LoVo (cell line): Measurements from ENCODE around the gene PRKCE.

Experiments used
- DNase-seq: peaks from one replicate; pipeline ENCODE4 v3.0.0-alpha.2; 2016; ENCODE audit warnings: low spot score

Gene PRKCE

GRCh38 chr2:45755585-45756335 lies 104.3 kb downstream of the PRKCE start:
- DNase-seq: peak; percentile 15

DNA sequence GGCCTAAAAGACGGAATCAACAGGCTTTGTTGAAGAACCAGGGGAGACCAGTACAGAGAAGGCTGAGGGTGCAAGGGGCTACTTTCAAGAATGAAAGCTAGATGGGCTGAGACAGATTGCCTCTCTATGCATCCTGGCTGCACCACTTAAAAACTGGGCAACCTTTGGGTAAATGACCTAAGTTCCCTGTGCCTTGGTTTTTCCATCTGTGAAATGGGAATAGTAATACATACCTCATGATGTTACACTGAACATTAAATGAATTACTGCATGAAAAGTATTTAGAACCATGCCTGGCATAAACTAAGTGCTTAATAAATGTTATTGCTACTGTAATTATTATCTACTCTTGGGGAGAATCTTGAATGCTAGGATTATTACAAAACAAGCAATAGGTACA lies 106.5 kb downstream of the PRKCE start:
- no peak for DNase-seq

DNA sequence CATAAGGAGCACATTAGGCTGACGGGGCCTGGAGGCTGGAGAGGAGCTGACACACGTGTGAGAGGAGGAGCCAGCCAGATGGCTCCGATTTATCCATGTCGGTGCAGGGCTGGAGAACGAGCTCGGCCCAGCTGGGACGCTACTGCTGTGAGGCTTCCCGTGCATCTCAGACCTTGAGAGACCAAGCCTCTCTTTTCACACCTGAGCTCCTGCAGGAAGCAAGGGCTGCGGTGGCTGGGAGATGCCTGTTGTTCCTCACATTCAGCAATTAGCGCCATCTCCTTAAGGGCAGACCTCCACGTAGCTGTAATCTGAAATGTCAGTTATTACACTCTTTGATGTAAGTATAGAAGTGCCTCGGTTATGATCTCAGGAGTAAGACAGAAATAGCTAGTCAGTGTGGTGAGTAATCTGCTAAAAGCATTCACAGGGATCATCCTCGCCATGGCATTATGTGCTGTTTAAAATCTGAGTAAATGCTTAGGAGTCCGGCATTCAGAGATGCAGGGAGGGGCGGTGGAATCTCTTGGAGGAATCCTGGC lies 107.9 kb downstream of the PRKCE start:
- no peak for DNase-seq

DNA sequence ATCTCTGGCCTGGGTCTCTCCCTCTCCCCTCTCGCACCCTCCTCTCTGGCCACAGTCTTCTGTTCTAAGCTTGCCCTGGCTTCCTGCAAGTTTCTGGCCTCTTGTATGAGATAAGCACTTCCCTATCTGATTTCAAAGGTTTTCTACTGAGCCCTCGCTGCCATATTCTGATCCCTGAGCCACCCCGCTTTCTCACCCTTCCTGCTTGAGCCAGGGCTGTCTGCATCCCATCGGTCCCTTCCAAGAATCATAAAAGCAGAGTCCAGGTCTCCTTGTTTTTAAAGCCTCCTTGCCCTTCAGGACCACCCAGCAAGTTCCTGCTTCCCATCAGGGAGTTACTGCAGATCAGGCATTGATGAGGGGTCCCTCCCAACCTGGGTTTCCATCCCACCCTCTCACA lies 110.2 kb downstream of the PRKCE start:
- no peak for DNase-seq

- no peak for DNase-seq
These were observed 111.8 kb downstream of the PRKCE start for GRCh38 chr2:45763255-45763654.

GRCh38 chr2:45763797-45764196 lies 112.3 kb downstream of the PRKCE start:
- no peak for DNase-seq

GRCh38 chr2:45765007-45765727 lies 113.7 kb downstream of the PRKCE start:
- no peak for DNase-seq

DNA sequence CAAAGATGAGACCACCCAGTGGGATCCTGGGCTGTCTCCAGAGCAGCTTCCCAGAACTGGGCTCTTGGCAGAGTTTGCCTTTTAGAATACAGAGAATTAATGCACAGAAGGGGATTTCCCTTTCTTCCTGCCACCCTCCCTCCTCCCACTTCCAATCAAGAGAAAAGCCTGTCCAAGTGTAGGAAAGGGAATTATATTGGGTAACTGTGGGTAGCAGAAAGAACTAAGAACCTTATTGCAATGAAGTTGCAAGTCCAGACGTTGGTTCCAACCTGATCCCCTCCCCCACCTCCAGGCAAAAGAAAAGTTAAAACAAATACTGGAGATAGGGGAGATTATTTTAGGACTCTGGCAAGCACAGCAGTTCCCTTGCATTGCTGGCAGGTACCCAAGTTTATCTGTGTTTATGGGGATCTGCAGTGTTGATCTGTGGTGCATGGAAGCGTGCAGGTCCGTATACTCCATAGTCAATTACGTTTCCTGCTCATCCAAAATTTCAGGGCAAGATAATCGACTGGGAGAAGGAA lies 114.3 kb downstream of the PRKCE start:
- DNase-seq: no peak

GRCh38 chr2:45768208-45768607 lies 116.7 kb downstream of the PRKCE start:
- DNase-seq: no peak

GRCh38 chr2:45769056-45769455 lies 117.6 kb downstream of the PRKCE start:
- no peak for DNase-seq

DNA sequence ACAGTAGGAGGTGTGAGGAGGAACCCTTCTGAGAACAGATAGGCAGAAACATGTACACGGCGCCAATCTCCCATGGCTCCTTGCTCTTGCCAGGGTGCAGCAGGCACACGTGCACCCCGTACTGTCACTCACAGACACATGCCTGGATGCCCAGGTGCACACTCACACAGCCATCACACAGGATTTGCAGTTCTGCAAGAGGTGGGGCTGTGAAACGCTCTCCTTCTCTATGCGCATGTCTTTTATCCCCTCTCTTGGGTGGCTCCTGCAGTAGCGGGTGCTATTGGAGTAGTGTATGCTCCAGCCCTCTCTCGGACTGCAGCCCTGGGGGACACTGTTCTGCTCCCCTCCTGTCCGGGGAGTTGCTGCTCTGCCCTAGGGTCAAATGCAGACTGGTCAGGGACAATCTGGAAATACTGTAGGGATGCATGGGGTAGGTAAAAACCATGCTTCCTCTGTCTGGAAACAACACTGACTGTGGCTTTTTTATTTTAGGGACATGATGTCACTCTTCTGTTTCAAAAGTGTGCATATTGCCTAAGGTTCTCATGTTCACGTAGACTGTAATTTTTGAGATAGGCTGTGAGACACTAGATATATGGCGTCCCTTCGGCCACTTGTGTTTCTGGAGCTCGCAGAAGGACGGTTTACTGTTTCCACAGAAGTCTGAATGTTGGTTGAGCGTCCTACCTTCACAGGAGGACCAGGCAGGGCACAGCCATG lies 118.5 kb downstream of the PRKCE start:
- no peak for DNase-seq

DNA sequence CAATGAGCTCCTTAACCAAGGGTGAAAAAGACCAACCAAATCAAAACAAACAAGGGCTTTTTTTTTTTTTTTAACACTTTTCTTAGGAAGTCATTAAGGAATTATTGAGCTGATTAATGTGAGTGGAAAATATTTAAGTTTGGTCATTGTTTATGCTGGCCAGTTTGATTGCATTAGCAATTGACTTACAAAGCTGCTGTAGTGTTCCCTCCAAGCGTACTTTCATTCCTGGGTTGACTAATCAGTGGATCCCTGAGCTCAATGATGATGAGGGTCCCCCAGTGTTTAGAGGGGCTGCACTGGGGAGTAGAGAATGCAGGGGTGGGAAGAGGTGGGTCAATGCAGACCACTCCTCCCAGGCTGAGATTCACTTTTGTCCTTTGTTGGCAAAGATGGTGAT lies 119.3 kb downstream of the PRKCE start:
- DNase-seq: no peak

DNA sequence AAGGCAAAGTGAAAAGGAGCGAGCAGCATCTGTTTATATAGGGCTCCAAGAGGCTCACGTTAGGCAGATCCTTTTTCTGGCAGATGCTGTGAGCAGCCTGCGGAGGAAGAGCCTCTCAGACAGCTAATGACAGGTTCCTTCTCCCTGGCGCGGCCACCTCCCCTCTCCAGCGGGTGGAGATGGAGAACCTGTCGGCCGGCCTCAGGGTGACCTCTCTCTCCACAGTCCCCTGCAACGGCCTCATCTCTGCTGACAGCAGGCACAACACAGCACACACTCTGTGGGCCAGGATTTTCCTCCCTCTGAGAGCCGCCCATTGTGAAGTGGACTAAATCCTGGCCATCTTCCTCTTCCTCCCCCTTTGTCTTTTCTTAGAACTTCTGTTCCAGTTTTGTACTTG lies 119.8 kb downstream of the PRKCE start:
- no peak for DNase-seq

GRCh38 chr2:45772038-45772437 lies 120.6 kb downstream of the PRKCE start:
- no peak for DNase-seq

GRCh38 chr2:45773909-45774308 lies 122.4 kb downstream of the PRKCE start:
- no peak for DNase-seq

DNA sequence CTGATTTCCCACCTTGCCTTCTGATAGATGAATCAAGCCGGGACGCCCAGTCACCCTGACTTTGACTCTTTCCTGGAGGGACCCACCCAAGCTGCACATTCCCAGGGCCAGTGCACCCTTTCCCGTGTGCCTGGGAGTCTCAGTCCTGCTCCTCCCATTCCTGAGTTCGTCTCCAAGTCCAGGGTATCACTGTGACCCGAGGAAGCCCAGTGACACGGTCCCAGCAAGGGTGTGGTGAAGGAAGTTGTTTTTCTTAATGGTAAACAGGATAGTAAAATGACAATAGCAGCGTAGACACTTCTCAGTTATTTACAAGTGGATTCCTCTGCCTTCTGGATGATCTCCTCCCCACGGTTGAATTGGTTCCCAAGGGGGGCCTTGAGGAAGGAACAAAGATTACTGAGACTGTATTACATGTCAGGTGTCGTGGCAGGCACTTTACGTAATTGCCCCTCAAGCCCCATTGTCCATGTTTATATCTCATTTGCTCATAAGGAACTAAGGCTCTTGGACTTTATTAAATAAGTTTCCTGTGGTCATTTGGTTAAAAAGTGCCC lies 123.3 kb downstream of the PRKCE start:
- DNase-seq: peak; percentile 29

- no peak for DNase-seq
These were observed 124.9 kb downstream of the PRKCE start for GRCh38 chr2:45776160-45776955.

DNA sequence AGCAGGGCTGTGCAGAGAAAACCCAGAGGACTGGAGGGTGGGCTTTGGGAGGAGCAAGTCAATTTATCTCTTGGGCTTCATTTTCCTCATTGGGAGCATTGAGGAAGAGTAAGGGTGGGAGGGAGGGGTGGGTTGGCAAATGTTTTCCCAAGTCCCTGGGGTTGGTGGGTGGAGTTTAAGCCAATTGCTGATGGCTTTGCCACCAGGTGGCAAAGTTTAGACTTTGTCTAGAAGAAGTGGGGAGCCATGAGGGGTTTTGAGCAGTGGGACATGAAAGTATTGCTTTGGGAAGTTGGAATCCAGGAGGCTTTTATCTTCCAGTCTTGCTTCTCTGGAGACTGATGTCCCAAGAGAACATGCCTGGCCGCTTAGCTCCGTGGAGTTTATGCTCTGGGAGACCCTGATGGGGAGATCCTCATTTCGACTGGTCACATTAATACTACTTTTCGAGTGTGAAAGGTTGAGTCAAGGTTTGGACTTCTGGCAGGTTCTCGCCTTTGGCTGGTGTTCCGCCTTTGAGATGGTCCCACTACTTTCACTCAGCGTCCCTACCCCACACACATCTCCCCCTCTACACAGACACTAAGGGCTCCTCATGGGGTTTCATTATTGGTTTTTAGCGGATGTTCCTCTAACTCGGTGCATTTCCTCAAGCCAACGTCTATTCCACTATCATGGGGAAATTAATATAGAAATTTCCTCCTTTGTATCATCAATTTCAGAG lies 126.7 kb downstream of the PRKCE start:
- DNase-seq: peak; percentile 4

DNA sequence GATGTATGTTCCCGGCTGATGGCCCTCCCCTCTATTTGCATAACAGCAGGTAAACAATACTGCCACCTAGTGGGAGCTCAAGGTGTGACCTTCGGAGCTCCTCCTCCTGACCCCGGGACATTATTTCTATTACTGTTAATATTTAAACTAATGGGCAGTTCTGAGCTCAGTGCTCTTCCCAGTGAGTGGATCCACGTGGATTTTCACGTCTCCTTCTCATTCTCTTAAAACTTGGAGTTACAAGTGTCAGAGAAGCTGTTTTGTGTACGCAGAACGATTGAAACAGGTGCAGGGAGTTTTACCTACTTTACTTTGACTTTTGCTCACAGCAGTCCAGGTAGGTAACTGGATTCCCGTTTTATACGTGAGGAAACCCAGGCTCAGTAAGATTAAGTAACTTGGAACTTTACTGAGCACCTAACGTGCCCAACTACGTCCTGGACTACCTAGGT lies 127.3 kb downstream of the PRKCE start:
- peak; percentile 72 for DNase-seq
